Liver (tissue), 9 donors: Measurements from ENCODE around the gene PIKFYVE. TPM values are rescaled to one million over a fixed set of nuclear protein-coding genes. Genes with fewer than 3 reads are reported as not detected.
A peak's percentile ranks its signal among the peaks of the same experiment; 100 is the strongest.
"Not testable (repeated sequence)": the region's sequence is repeated elsewhere in the genome, so short reads cannot be mapped to it uniquely, and the experiment has no call there.

Source experiments
- DNase-seq: peaks from one replicate; pipeline ENCODE4 v3.0.0-alpha.2; 2017; ENCODE audit warnings: low spot score
- H3K27ac ChIP-seq, 2 donors: one replicate each; pipeline ENCODE4 v1.7.0; 2013; ENCODE audit warnings: inconsistent platforms in 2 of 2, low read length in 2 of 2, control low read depth in 1 of 2, low read depth in 1 of 2, mild to moderate bottlenecking in 1 of 2
- H3K27me3 ChIP-seq, 4 donors: one replicate each; pipeline versions ENCODE4 v1.6.1 to v1.7.0; 2013; ENCODE audit warnings: low read length in 3 of 4, inconsistent platforms in 1 of 4, mild to moderate bottlenecking in 1 of 4, moderate library complexity in 1 of 4; ENCODE audit not compliant: control insufficient read depth in 4 of 4, insufficient read depth in 4 of 4
- H3K36me3 ChIP-seq, 4 donors: one replicate each; pipeline versions ENCODE4 v1.6.1 to v1.7.0; 2013; ENCODE audit warnings: low read length in 3 of 4, mild to moderate bottlenecking in 3 of 4, low read depth in 1 of 4, moderate library complexity in 1 of 4; ENCODE audit not compliant: control insufficient read depth in 4 of 4, insufficient read depth in 3 of 4
- H3K4me1 ChIP-seq, 4 donors: one replicate each; pipeline versions ENCODE4 v1.6.1 to v1.7.0; 2013; ENCODE audit warnings: low read length in 3 of 4, mild to moderate bottlenecking in 3 of 4, moderate library complexity in 1 of 4; ENCODE audit not compliant: control insufficient read depth in 4 of 4, insufficient read depth in 4 of 4
- H3K4me3 ChIP-seq, 3 donors: one replicate each; pipeline versions ENCODE4 v1.6.1 to v1.7.0; 2013; ENCODE audit warnings: low read length in 3 of 3, control low read depth in 1 of 3, low read depth in 1 of 3, mild to moderate bottlenecking in 1 of 3
- H3K9ac ChIP-seq, 2 donors: one replicate each; pipeline ENCODE4 v1.7.0; 2013; ENCODE audit warnings: low read length in 2 of 2, mild to moderate bottlenecking in 2 of 2, moderate library complexity in 2 of 2, control low read depth in 1 of 2, low read depth in 1 of 2
- H3K9me3 ChIP-seq, 4 donors: one replicate each; pipeline versions ENCODE4 v1.6.1 to v1.7.0; 2013; ENCODE audit warnings: low read length in 3 of 4; ENCODE audit not compliant: control insufficient read depth in 4 of 4
- ATF3 ChIP-seq: IDR thresholded peaks from 2 replicates; pipeline ENCODE4 v1.6.1; 2016; ENCODE audit warnings: antibody characterized with exemption
- EGR1 ChIP-seq, 2 donors: IDR thresholded peaks; 2 replicates each; pipeline ENCODE4 v1.6.1; 2016 to 2018; ENCODE audit warnings: antibody characterized with exemption in 2 of 2, low read depth in 2 of 2
- FOXA1 ChIP-seq: IDR thresholded peaks from 2 replicates; pipeline ENCODE4 v1.6.1; 2016; ENCODE audit warnings: antibody characterized with exemption
- FOXA2 ChIP-seq: IDR thresholded peaks from 2 replicates; pipeline ENCODE4 v1.6.1; 2016; ENCODE audit warnings: antibody characterized with exemption
- GABPA ChIP-seq, 2 donors: IDR thresholded peaks in 1 of 2; conservative IDR thresholded peaks in 1 of 2; 2 replicates each; pipeline ENCODE4 v1.6.1; 2016; ENCODE audit warnings: antibody characterized with exemption in 2 of 2, mild to moderate bottlenecking in 1 of 2, moderate library complexity in 1 of 2
- HNF4A ChIP-seq, 2 donors: conservative IDR thresholded peaks; 2 replicates each; pipeline ENCODE4 v1.6.1; 2016; ENCODE audit warnings: antibody characterized with exemption in 2 of 2, mild to moderate bottlenecking in 2 of 2
- HNF4G ChIP-seq: IDR thresholded peaks from 2 replicates; pipeline ENCODE4 v1.6.1; 2016; ENCODE audit warnings: antibody characterized with exemption
- JUND ChIP-seq, 2 donors: IDR thresholded peaks; 2 replicates each; pipeline ENCODE4 v1.6.1; 2016; ENCODE audit warnings: antibody characterized with exemption in 2 of 2
- NR2F2 ChIP-seq: IDR thresholded peaks from 2 replicates; pipeline ENCODE4 v1.6.1; 2016; ENCODE audit warnings: antibody characterized with exemption
- RAD21 ChIP-seq, 2 donors: IDR thresholded peaks; 2 replicates each; pipeline ENCODE4 v1.6.1; 2016; ENCODE audit warnings: antibody characterized with exemption in 2 of 2, mild to moderate bottlenecking in 2 of 2
- RXRA ChIP-seq, 2 donors: IDR thresholded peaks; 2 replicates each; pipeline ENCODE4 v1.6.1; 2017 to 2018; ENCODE audit warnings: antibody characterized with exemption in 2 of 2, mild to moderate bottlenecking in 1 of 2
- SP1 ChIP-seq: IDR thresholded peaks from 2 replicates; pipeline ENCODE4 v1.6.1; 2018; ENCODE audit warnings: antibody characterized with exemption, mild to moderate bottlenecking
- TAF1 ChIP-seq: conservative IDR thresholded peaks from 2 replicates; pipeline ENCODE4 v1.6.1; 2016; ENCODE audit warnings: antibody characterized with exemption, mild to moderate bottlenecking
- YY1 ChIP-seq: IDR thresholded peaks from 2 replicates; pipeline ENCODE4 v1.6.1; 2016; ENCODE audit warnings: antibody characterized with exemption, mild to moderate bottlenecking
- ZBTB33 ChIP-seq: IDR thresholded peaks from 2 replicates; pipeline ENCODE4 v1.6.1; 2016; ENCODE audit warnings: antibody characterized with exemption
- WGBS: extraction: QIAGEN DNeasy Blood & Tissue Kit; methylation state at CpG from one replicate; pipeline ENCODE4 v1.1.7; 2013; 5-methylcytosine and 5-hydroxymethylcytosine counted together
- polyA plus RNA-seq, 2 donors: library from polyadenylated mRNA; stranded (reverse) in 1 of 2; unstranded in 1 of 2; fragments of 200-250 nt in 1 of 2; fragments of >200 nt in 1 of 2; fragmentation: Nextera tagmentation in 1 of 2; extraction: Ambion mirVana in 1 of 2; gene quantifications; one replicate each; pipeline versions ENCODE4 v1.2.1 to v1.2.3, GENCODE V29; 2013 to 2015
- total RNA-seq, 2 donors: library from RNA; depleted of rRNA; stranded (reverse); fragments of >200 nt; gene quantifications; one replicate each; pipeline ENCODE4 v1.2.3, GENCODE V29; 2014
- TF ChIP-seq, protein P1 (sequence below): fragments of 150-350 bp; IDR thresholded peaks from 2 replicates; pipeline ENCODE4 v1.5.1; 2017; ENCODE audit warnings: improper control_type of control experiment, low read depth, low read length; ENCODE audit not compliant: missing input control
- TF ChIP-seq, protein P2 (sequence below): IDR thresholded peaks from 2 replicates; pipeline ENCODE4 v1.6.1; 2016; ENCODE audit warnings: antibody characterized with exemption, mild to moderate bottlenecking
- TF ChIP-seq, protein P3 (sequence below): IDR thresholded peaks from 2 replicates; pipeline ENCODE4 v1.6.1; 2016; ENCODE audit warnings: antibody characterized with exemption
- donor health status: healthy.
- donor health status: healthy.
- donor health status: healthy.
- donor health status: healthy.
- donor health status: healthy.

The PIKFYVE gene, protein sequence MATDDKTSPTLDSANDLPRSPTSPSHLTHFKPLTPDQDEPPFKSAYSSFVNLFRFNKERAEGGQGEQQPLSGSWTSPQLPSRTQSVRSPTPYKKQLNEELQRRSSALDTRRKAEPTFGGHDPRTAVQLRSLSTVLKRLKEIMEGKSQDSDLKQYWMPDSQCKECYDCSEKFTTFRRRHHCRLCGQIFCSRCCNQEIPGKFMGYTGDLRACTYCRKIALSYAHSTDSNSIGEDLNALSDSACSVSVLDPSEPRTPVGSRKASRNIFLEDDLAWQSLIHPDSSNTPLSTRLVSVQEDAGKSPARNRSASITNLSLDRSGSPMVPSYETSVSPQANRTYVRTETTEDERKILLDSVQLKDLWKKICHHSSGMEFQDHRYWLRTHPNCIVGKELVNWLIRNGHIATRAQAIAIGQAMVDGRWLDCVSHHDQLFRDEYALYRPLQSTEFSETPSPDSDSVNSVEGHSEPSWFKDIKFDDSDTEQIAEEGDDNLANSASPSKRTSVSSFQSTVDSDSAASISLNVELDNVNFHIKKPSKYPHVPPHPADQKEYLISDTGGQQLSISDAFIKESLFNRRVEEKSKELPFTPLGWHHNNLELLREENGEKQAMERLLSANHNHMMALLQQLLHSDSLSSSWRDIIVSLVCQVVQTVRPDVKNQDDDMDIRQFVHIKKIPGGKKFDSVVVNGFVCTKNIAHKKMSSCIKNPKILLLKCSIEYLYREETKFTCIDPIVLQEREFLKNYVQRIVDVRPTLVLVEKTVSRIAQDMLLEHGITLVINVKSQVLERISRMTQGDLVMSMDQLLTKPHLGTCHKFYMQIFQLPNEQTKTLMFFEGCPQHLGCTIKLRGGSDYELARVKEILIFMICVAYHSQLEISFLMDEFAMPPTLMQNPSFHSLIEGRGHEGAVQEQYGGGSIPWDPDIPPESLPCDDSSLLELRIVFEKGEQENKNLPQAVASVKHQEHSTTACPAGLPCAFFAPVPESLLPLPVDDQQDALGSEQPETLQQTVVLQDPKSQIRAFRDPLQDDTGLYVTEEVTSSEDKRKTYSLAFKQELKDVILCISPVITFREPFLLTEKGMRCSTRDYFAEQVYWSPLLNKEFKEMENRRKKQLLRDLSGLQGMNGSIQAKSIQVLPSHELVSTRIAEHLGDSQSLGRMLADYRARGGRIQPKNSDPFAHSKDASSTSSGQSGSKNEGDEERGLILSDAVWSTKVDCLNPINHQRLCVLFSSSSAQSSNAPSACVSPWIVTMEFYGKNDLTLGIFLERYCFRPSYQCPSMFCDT (N-terminal part only)
- total RNA-seq (10 to 100 TPM; 14.0 to 23.1 TPM), polyA plus RNA-seq (1 to 10 TPM; 3.5 to 4.2 TPM)

DNA sequence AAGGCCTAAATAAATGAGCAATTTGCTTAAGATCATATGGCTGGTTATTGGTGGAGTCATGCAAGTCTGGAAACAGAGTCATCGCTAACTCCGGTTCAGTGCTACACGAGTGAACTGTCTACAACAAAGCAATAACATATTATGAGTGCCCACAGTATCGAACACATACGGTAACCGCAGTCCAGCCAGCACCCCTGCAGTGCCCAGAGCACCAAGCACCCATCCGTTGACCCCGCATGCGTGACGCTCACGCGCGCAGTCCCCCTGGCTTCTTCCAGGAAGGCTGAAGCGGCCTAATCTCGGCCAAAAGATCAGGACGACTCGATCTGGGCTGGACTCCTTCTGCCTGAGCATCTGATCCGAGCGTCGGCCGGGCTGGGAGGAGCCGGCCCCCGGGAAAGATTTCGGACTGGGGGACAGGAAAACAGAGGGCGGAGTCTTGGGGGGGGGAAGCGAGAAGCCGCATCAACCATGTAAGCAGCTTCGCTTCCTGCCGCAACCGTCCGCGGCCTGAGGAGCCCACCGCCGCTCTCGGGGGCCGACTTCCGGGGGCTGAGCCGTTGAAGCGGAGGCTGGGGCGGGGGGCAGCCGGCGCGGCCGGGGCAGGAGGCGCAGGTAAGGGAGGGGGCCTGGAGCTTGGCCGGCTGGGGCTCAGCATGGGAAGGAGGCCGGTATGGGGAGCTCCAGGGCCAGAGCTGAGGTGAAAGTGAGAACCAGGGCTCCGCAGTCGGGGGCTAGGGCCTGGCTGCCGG lies at the start of gene PIKFYVE:
TSS of gene PIKFYVE (plus strand) at position 455 of the 752 bp plus-strand sequence. CDS start 5,265 bp downstream, outside the sequence.
- H3K27me3 ChIP-seq, result no peaks in the 10 kb centered on the region
- DNase-seq, result peak; percentile 88
- H3K4me3 ChIP-seq, result peak within 1 kb of the TSS; percentile 73 to 88 (median 86)
- H3K27ac ChIP-seq, result peak within 1 kb of the TSS; percentile 84 to 95
- H3K36me3 ChIP-seq, result no peaks in the 10 kb centered on the region
- H3K9ac ChIP-seq, result peak within 1 kb of the TSS; percentile 57 to 85
- TF ChIP-seq TAF1, result peak; percentile 52
- TF ChIP-seq RXRA (IDR thresholded peaks at IDR 0.05), result peak; percentile 93 to 96
- TF ChIP-seq NR2F2, result peak; percentile 94
- peak in 1 of 2 donors; percentile 76 for TF ChIP-seq EGR1 (IDR thresholded peaks at IDR 0.05; ENCODE audit: low read depth in 2 of 2)
- peak; percentile 95 for TF ChIP-seq ZBTB33
- TF ChIP-seq HNF4A (conservative IDR thresholded peaks at IDR 0.05), result peak; percentile 86 to 90
- peak; percentile 94 for TF ChIP-seq YY1
- TF ChIP-seq JUND (IDR thresholded peaks at IDR 0.05), result peak; percentile 41 to 58
- TF ChIP-seq, protein P1, sequence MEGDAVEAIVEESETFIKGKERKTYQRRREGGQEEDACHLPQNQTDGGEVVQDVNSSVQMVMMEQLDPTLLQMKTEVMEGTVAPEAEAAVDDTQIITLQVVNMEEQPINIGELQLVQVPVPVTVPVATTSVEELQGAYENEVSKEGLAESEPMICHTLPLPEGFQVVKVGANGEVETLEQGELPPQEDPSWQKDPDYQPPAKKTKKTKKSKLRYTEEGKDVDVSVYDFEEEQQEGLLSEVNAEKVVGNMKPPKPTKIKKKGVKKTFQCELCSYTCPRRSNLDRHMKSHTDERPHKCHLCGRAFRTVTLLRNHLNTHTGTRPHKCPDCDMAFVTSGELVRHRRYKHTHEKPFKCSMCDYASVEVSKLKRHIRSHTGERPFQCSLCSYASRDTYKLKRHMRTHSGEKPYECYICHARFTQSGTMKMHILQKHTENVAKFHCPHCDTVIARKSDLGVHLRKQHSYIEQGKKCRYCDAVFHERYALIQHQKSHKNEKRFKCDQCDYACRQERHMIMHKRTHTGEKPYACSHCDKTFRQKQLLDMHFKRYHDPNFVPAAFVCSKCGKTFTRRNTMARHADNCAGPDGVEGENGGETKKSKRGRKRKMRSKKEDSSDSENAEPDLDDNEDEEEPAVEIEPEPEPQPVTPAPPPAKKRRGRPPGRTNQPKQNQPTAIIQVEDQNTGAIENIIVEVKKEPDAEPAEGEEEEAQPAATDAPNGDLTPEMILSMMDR, result no peak
- TF ChIP-seq FOXA1, result peak; percentile 89
- peak; percentile 36 for TF ChIP-seq ATF3
- TF ChIP-seq SP1, result peak; percentile 90
- TF ChIP-seq RAD21 (IDR thresholded peaks at IDR 0.05), result peak; percentile 51 to 68
- TF ChIP-seq FOXA2, result peak; percentile 61
- peak; percentile 61 for TF ChIP-seq HNF4G
- TF ChIP-seq, protein P2, sequence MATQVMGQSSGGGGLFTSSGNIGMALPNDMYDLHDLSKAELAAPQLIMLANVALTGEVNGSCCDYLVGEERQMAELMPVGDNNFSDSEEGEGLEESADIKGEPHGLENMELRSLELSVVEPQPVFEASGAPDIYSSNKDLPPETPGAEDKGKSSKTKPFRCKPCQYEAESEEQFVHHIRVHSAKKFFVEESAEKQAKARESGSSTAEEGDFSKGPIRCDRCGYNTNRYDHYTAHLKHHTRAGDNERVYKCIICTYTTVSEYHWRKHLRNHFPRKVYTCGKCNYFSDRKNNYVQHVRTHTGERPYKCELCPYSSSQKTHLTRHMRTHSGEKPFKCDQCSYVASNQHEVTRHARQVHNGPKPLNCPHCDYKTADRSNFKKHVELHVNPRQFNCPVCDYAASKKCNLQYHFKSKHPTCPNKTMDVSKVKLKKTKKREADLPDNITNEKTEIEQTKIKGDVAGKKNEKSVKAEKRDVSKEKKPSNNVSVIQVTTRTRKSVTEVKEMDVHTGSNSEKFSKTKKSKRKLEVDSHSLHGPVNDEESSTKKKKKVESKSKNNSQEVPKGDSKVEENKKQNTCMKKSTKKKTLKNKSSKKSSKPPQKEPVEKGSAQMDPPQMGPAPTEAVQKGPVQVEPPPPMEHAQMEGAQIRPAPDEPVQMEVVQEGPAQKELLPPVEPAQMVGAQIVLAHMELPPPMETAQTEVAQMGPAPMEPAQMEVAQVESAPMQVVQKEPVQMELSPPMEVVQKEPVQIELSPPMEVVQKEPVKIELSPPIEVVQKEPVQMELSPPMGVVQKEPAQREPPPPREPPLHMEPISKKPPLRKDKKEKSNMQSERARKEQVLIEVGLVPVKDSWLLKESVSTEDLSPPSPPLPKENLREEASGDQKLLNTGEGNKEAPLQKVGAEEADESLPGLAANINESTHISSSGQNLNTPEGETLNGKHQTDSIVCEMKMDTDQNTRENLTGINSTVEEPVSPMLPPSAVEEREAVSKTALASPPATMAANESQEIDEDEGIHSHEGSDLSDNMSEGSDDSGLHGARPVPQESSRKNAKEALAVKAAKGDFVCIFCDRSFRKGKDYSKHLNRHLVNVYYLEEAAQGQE, result peak; percentile 83
- TF ChIP-seq, protein P3, sequence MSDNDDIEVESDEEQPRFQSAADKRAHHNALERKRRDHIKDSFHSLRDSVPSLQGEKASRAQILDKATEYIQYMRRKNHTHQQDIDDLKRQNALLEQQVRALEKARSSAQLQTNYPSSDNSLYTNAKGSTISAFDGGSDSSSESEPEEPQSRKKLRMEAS, result peak; percentile 99
- peak; percentile 21 to 81 for TF ChIP-seq GABPA (IDR thresholded peaks at IDR 0.05 in 1 of 2, conservative IDR thresholded peaks at IDR 0.05 in 1 of 2)
- under 1% methylated on average over 50 of the region's 50 CpGs for WGBS
- peaks cover 9 to 23% (median 21%) of the 10 kb centered on the region in 4 donors for H3K4me1 ChIP-seq
- no peaks in the 10 kb centered on the region for H3K9me3 ChIP-seq

DNA sequence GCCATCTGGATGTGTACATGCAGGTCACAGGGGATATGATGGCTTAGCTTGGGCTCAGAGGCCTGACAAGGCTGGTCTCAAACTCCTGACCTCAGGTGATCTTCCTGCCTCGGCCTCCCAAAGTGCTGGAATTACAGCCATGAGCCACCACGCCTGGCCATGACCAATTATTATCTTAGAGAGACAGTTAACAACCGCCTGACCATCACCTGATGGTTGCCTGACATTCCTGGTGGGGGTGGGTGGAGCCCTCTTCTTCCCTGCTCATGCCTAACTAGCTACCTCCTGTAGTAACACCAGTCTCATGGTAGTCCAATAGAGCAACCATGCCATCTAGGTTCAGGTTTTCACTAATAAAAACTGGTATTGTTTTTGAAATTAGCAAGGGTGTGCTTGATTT lies 44.2 kb upstream of the PIKFYVE start:
- not testable (repeated sequence) for H3K4me3 ChIP-seq, H3K27me3 ChIP-seq, H3K4me1 ChIP-seq, H3K36me3 ChIP-seq, DNase-seq, H3K27ac ChIP-seq, H3K9me3 ChIP-seq, H3K9ac ChIP-seq
- 89% methylated on average over 3 of the region's 3 CpGs for WGBS
